Measurements from ENCODE around the gene GPHA2.

GPHA2 gene

GRCh38 chr11:64920124-64920523, 15.6 kb downstream of the GPHA2 start:
- ATAC-seq (no peak), DNase-seq (no peak)
- Mint-ChIP-seq H3K9me3 (no peaks in the 10 kb centered on the region), H3K4me3 (no peak overlapping the region), H3K4me1 (peaks cover 54% of the 10 kb centered on the region), H3K27ac (no peak overlapping the region), H3K27me3 (no peaks in the 10 kb centered on the region)

- Mint-ChIP-seq H3K27me3 (no peaks in the 10 kb centered on the region), H3K4me1 (peaks cover 55% of the 10 kb centered on the region), H3K9me3 (no peaks in the 10 kb centered on the region), H3K27ac (no peak overlapping the region), H3K4me3 (no peak overlapping the region)
- DNase-seq (no peak), ATAC-seq (no peak)
These were observed 16.1 kb downstream of the GPHA2 start for GRCh38 chr11:64919627-64920026.

GRCh38 chr11:64918017-64918416, 17.7 kb downstream of the GPHA2 start:
- no peaks in the 10 kb centered on the region for H3K27me3 Mint-ChIP-seq
- peak overlapping the region; percentile 94 to 97 for H3K4me3 Mint-ChIP-seq
- peak overlapping the region; percentile 95 to 99 for H3K27ac Mint-ChIP-seq
- H3K9me3 Mint-ChIP-seq = no peaks in the 10 kb centered on the region
- ATAC-seq (no peak), DNase-seq (no peak)
- peaks cover 44% of the 10 kb centered on the region for H3K4me1 Mint-ChIP-seq

GRCh38 chr11:64917663-64917995, 18.1 kb downstream of the GPHA2 start:
- Mint-ChIP-seq H3K4me3 (peak overlapping the region; percentile 94 to 97), H3K27ac (peak overlapping the region; percentile 95 to 99), H3K4me1 (peaks cover 42% of the 10 kb centered on the region), H3K9me3 (no peaks in the 10 kb centered on the region), H3K27me3 (no peaks in the 10 kb centered on the region)
- ATAC-seq = no peak
- DNase-seq = no peak

GRCh38 chr11:64916775-64917662, 18.7 kb downstream of the GPHA2 start, which contains the start of gene ATG2A:
Gene ATG2A (minus strand): TSS chr11:64917209. CDS start chr11:64917135, 74 bp downstream.
- DNase-seq = peak; percentile 99
- peak within 1 kb of the TSS; percentile 95 to 99 for H3K27ac Mint-ChIP-seq
- H3K27me3 Mint-ChIP-seq = no peaks in the 10 kb centered on the region
- H3K4me1 Mint-ChIP-seq = peaks cover 42% of the 10 kb centered on the region
- peak; percentile 99 for ATAC-seq
- H3K9me3 Mint-ChIP-seq = no peaks in the 10 kb centered on the region
- H3K4me3 Mint-ChIP-seq = peak within 1 kb of the TSS; percentile 94 to 97

- peak overlapping the region; percentile 95 to 99 for H3K27ac Mint-ChIP-seq
- DNase-seq = peak; percentile 19 to 41
- peaks cover 42% of the 10 kb centered on the region for H3K4me1 Mint-ChIP-seq
- H3K9me3 Mint-ChIP-seq = no peaks in the 10 kb centered on the region
- H3K27me3 Mint-ChIP-seq = no peaks in the 10 kb centered on the region
- ATAC-seq = peak; percentile 2
- peak overlapping the region; percentile 94 to 97 for H3K4me3 Mint-ChIP-seq
These were observed 19.5 kb downstream of the GPHA2 start for GRCh38 chr11:64916040-64916774.

- Mint-ChIP-seq H3K4me1 (peaks cover 42% of the 10 kb centered on the region), H3K9me3 (no peaks in the 10 kb centered on the region)
- no peak for DNase-seq
These were observed 20.3 kb downstream of the GPHA2 start for GRCh38 chr11:64915376-64915887.

GRCh38 chr11:64914123-64914522, 21.6 kb downstream of the GPHA2 start:
- ATAC-seq = no peak
- Mint-ChIP-seq H3K4me1 (peaks cover 42% of the 10 kb centered on the region), H3K4me3 (no peak overlapping the region), H3K27ac (peak overlapping the region in 1 of 2 donors; percentile 19), H3K27me3 (no peaks in the 10 kb centered on the region), H3K9me3 (no peaks in the 10 kb centered on the region)
- no peak for DNase-seq

More at GRCh38 chr11:64915376-64915887, 20.3 kb downstream of the GPHA2 start:
- H3K27ac Mint-ChIP-seq = peak overlapping the region; percentile 59 to 95
- no peaks in the 10 kb centered on the region for H3K27me3 Mint-ChIP-seq
- ATAC-seq = no peak
- H3K4me3 Mint-ChIP-seq = peak overlapping the region; percentile 94 to 97

GRCh38 chr11:64913171-64913727, 22.4 kb downstream of the GPHA2 start:
- Mint-ChIP-seq H3K4me3 (no peak overlapping the region), H3K4me1 (peaks cover 35% of the 10 kb centered on the region), H3K27me3 (no peaks in the 10 kb centered on the region), H3K27ac (no peak overlapping the region), H3K9me3 (no peaks in the 10 kb centered on the region)
- ATAC-seq (no peak), DNase-seq (no peak)

GRCh38 chr11:64911689-64912088, 24.0 kb downstream of the GPHA2 start:
- DNase-seq = no peak
- Mint-ChIP-seq H3K27me3 (no peaks in the 10 kb centered on the region), H3K9me3 (no peaks in the 10 kb centered on the region), H3K4me3 (no peak overlapping the region), H3K4me1 (peaks cover 25% of the 10 kb centered on the region), H3K27ac (no peak overlapping the region)
- no peak for ATAC-seq

GRCh38 chr11:64911142-64911541, 24.6 kb downstream of the GPHA2 start:
- H3K27ac Mint-ChIP-seq = peak overlapping the region in 1 of 2 donors; percentile 63
- no peaks in the 10 kb centered on the region for H3K27me3 Mint-ChIP-seq
- no peak for DNase-seq
- ATAC-seq = no peak
- H3K4me1 Mint-ChIP-seq = peaks cover 19% of the 10 kb centered on the region
- H3K4me3 Mint-ChIP-seq = no peak overlapping the region
- no peaks in the 10 kb centered on the region for H3K9me3 Mint-ChIP-seq

GRCh38 chr11:64910451-64911093, 25.1 kb downstream of the GPHA2 start:
- no peak overlapping the region for H3K4me3 Mint-ChIP-seq
- H3K27ac Mint-ChIP-seq = no peak overlapping the region
- DNase-seq (no peak), ATAC-seq (no peak)
- no peaks in the 10 kb centered on the region for H3K9me3 Mint-ChIP-seq
- peaks cover 13% of the 10 kb centered on the region for H3K4me1 Mint-ChIP-seq
- no peaks in the 10 kb centered on the region for H3K27me3 Mint-ChIP-seq

GRCh38 chr11:64909653-64910343, 25.9 kb downstream of the GPHA2 start:
- no peaks in the 10 kb centered on the region for H3K27me3 Mint-ChIP-seq
- peaks cover 6% of the 10 kb centered on the region for H3K4me1 Mint-ChIP-seq
- H3K9me3 Mint-ChIP-seq = no peaks in the 10 kb centered on the region
- H3K27ac Mint-ChIP-seq = peak overlapping the region in 1 of 2 donors; percentile 53
- DNase-seq = no peak
- H3K4me3 Mint-ChIP-seq = no peak overlapping the region
- ATAC-seq = no peak

- H3K27ac Mint-ChIP-seq = peak overlapping the region in 1 of 2 donors; percentile 4
- DNase-seq (no peak), ATAC-seq (no peak)
- no peak overlapping the region for H3K4me3 Mint-ChIP-seq
- H3K4me1 Mint-ChIP-seq = no peaks in the 10 kb centered on the region
- no peaks in the 10 kb centered on the region for H3K27me3 Mint-ChIP-seq
- no peaks in the 10 kb centered on the region for H3K9me3 Mint-ChIP-seq
These were observed 26.9 kb downstream of the GPHA2 start for GRCh38 chr11:64908766-64909165.

- Mint-ChIP-seq H3K27me3 (no peaks in the 10 kb centered on the region), H3K4me3 (no peak overlapping the region), H3K9me3 (no peaks in the 10 kb centered on the region), H3K27ac (no peak overlapping the region), H3K4me1 (peaks cover 9% of the 10 kb centered on the region)
- ATAC-seq (no peak), DNase-seq (no peak)
These were observed 29.4 kb downstream of the GPHA2 start for GRCh38 chr11:64906314-64906635.

Data from stimulated activated naive CD8-positive, alpha-beta T cell treated with anti-CD3 and anti-CD28 coated beads, Interleukin-15, amount 100 ng/mL, for 72 hours (primary cell).